ENCODE data around the gene GMPPB.

Gene GMPPB

DNA sequence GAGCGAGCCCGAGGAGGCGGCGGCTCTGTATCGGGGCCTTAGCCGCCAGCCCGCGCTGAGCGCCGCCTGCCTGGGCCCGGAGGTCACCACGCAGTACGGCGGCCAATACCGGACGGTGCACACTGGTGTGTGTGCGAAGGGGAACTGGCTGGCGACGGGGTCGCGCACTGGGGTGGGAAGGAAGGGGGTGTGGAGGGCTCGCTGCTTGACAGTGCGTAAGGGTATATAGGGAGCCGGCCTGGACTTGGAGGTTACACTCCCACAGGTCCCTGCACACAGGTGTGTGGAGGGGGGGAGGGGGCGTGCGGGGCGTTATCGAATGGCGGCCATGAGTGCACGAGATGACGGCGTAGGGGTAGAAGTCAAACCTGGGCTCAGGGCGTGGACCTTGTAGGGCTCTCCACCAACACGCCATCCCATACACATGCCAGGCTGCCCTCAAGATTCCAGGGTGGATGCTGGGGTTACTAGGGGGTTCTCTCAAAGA is 49.2 kb downstream of the GMPPB start:
- Histone ChIP-seq H3K27ac (peak overlapping the region; percentile 93), H3K4me3 (ENCODE audit: low read depth in 1 of 2, low read length in 1 of 2) (peak overlapping the region; percentile 87 to 94), H3K36me3 (peaks cover 40% of the 10 kb centered on the region), H3K27me3 (peaks cover 4% of the 10 kb centered on the region), H3K9me3 (no peaks in the 10 kb centered on the region), H3K4me1 (ENCODE audit: control insufficient read depth in 1 of 2, insufficient read depth in 1 of 2, low read depth in 1 of 2, low read length in 1 of 2) (peaks cover 19 to 20% of the 10 kb centered on the region in 2 experiments)
- TF ChIP-seq CTCF (IDR thresholded peaks at IDR 0.05), result no peak

GRCh38 chr3:49673715-49674496 is 49.8 kb downstream of the GMPPB start, which contains the start of gene APEH:
Gene APEH (plus strand): TSS chr3:49674351. CDS start chr3:49674402, 51 bp downstream.
- Histone ChIP-seq H3K36me3 (peaks cover 33% of the 10 kb centered on the region), H3K4me3 (ENCODE audit: low read depth in 1 of 2, low read length in 1 of 2) (peak within 1 kb of the TSS; percentile 87 to 94), H3K27ac (peak within 1 kb of the TSS; percentile 93), H3K27me3 (peaks cover 10% of the 10 kb centered on the region), H3K9me3 (no peaks in the 10 kb centered on the region), H3K4me1 (ENCODE audit: control insufficient read depth in 1 of 2, insufficient read depth in 1 of 2, low read depth in 1 of 2, low read length in 1 of 2) (peaks cover 19 to 20% of the 10 kb centered on the region in 2 experiments)
- peak; percentile 38 for TF ChIP-seq CTCF (IDR thresholded peaks at IDR 0.05)

GRCh38 chr3:49673121-49673714 is 50.5 kb downstream of the GMPPB start:
- Histone ChIP-seq H3K4me3 (ENCODE audit: low read depth in 1 of 2, low read length in 1 of 2) (peak overlapping the region; percentile 87 to 94), H3K27me3 (peaks cover 17% of the 10 kb centered on the region), H3K36me3 (peaks cover 26% of the 10 kb centered on the region), H3K4me1 (ENCODE audit: control insufficient read depth in 1 of 2, insufficient read depth in 1 of 2, low read depth in 1 of 2, low read length in 1 of 2) (peaks cover 19 to 20% of the 10 kb centered on the region in 2 experiments), H3K27ac (peak overlapping the region; percentile 93), H3K9me3 (no peaks in the 10 kb centered on the region)
- TF ChIP-seq CTCF (IDR thresholded peaks at IDR 0.05), result no peak

- peaks cover 10% of the 10 kb centered on the region for H3K36me3 ChIP-seq
- no peak overlapping the region for H3K27ac ChIP-seq
- TF ChIP-seq CTCF (IDR thresholded peaks at IDR 0.05), result peak; percentile 70
- peaks cover 19 to 20% of the 10 kb centered on the region in 2 experiments for H3K4me1 ChIP-seq (ENCODE audit: control insufficient read depth in 1 of 2, insufficient read depth in 1 of 2, low read depth in 1 of 2, low read length in 1 of 2)
- no peaks in the 10 kb centered on the region for H3K9me3 ChIP-seq
- H3K27me3 ChIP-seq, result peaks cover 18% of the 10 kb centered on the region
- H3K4me3 ChIP-seq (ENCODE audit: low read depth in 1 of 2, low read length in 1 of 2), result no peak overlapping the region
Measured at GRCh38 chr3:49671291-49672288, 52.2 kb downstream of the GMPPB start.

- no peak overlapping the region for H3K27ac ChIP-seq
- TF ChIP-seq CTCF (IDR thresholded peaks at IDR 0.05), result no peak
- peaks cover 18% of the 10 kb centered on the region for H3K27me3 ChIP-seq
- H3K36me3 ChIP-seq, result peaks cover 3% of the 10 kb centered on the region
- no peak overlapping the region for H3K4me3 ChIP-seq (ENCODE audit: low read depth in 1 of 2, low read length in 1 of 2)
- H3K4me1 ChIP-seq (ENCODE audit: control insufficient read depth in 1 of 2, insufficient read depth in 1 of 2, low read depth in 1 of 2, low read length in 1 of 2), result peaks cover 19 to 22% of the 10 kb centered on the region in 2 experiments
- H3K9me3 ChIP-seq, result no peaks in the 10 kb centered on the region
Measured at GRCh38 chr3:49670940-49671290, 52.8 kb downstream of the GMPPB start.

Data from neutrophil (primary cell).